ENCODE measurements around the gene COMMD3. TPM values are rescaled to one million over a fixed set of nuclear protein-coding genes. Genes with fewer than 3 reads are reported as not detected.
A peak's percentile ranks its signal among the peaks of the same experiment; 100 is the strongest.

The COMMD3 gene
- total and polyA plus RNA-seq, 9 of the 15 experiments (the other 6 are each of a cell fraction or from before 2014, with no cell fraction given): 50.7 to 217 (median 80.1) TPM

- TF ChIP-seq SIN3A (IDR thresholded peaks at IDR 0.05; ENCODE audit: borderline replicate concordance in 2 of 2, control insufficient read depth in 1 of 2, low read depth in 2 of 2, low read length in 2 of 2): peak in 1 of 2 experiments; percentile 62; a peak in 2 of 4 replicates
- 0 out of 2 replicates have a peak, but pooled peaks have one; percentile 18 for TF ChIP-seq MXI1 (IDR thresholded peaks at IDR 0.05; ENCODE audit: low read depth, low read length)
- TF ChIP-seq TCF7L2 (IDR thresholded peaks at IDR 0.05; ENCODE audit: low read depth, low read length): no peak
- TF ChIP-seq ZSCAN29 (IDR thresholded peaks at IDR 0.05): peak; percentile 88
- TF ChIP-seq THRAP3 (IDR thresholded peaks at IDR 0.05; ENCODE audit: borderline replicate concordance): no peak
- TF ChIP-seq ZNF347 (CRISPR knock-in tag; IDR thresholded peaks at IDR 0.05; ENCODE audit: low read depth): no peak
- no peak for TF ChIP-seq PTTG1 (tag; IDR thresholded peaks at IDR 0.05; ENCODE audit: low read depth)
- no peak for TF ChIP-seq ZNF592 (IDR thresholded peaks at IDR 0.05)
- TF ChIP-seq ZNF316 (IDR thresholded peaks at IDR 0.05): 0 out of 2 replicates have a peak, but pooled peaks have one; percentile 9
- no peak for TF ChIP-seq ELF1 (tag; IDR thresholded peaks at IDR 0.05)
- TF ChIP-seq CEBPZ (IDR thresholded peaks at IDR 0.05; ENCODE audit: borderline replicate concordance, low read depth, low read length): no peak
- no peak for TF ChIP-seq MAFG (tag; conservative IDR thresholded peaks at IDR 0.05)
- no peak for TF ChIP-seq TARDBP (IDR thresholded peaks at IDR 0.05)
- TF ChIP-seq RAD21 (CRISPR knock-in tag; conservative IDR thresholded peaks at IDR 0.05 in 1 of 2, IDR thresholded peaks at IDR 0.05 in 1 of 2): peak in 1 of 2 experiments; percentile 14; a peak in 1 of 4 replicates
- TF ChIP-seq SUPT5H (IDR thresholded peaks at IDR 0.05): no peak
- no peak for TF ChIP-seq MEIS2 (IDR thresholded peaks at IDR 0.05; ENCODE audit: partially characterized antibody)
- no peak for TF ChIP-seq NR4A1 (CRISPR knock-in tag; IDR thresholded peaks at IDR 0.05)
- TF ChIP-seq NR4A1 (tag; IDR thresholded peaks at IDR 0.05): no peak
- TF ChIP-seq CREB5 (CRISPR knock-in tag; IDR thresholded peaks at IDR 0.05): no peak
- no peak for TF ChIP-seq PHTF2 (CRISPR knock-in tag; IDR thresholded peaks at IDR 0.05)
Observed at GRCh38 chr10:22325272-22326144, 9.3 kb downstream of the COMMD3 start (continued).

All from K562 (cell line).